Activated CD8-positive, alpha-beta T cell treated with anti-CD3 and anti-CD28 coated beads, Interleukin-2, amount 10 ng/mL, durations not matched to agents 7 days and 5 days (primary cell): ENCODE results near the gene UBR2. TPM values are rescaled to one million over a fixed set of nuclear protein-coding genes. Genes with fewer than 3 reads are reported as not detected.

Experiments
- ATAC-seq: fragments of 150-1000 bp; cut with Tn5 transposase; one replicate; pipeline ENCODE4 v1.10.0; 2021; ENCODE audit warnings: moderate library complexity
- CTCF ChIA-PET: fragments of 350-600 bp; sonication (Branson Sonifier 250); formaldehyde crosslinking; loops from one replicate; lab custom pipeline; 2021; ENCODE audit warnings: antibody characterized with exemption; lab: Charles Lee
- POLR2A ChIA-PET: fragments of 350-600 bp; sonication (Branson Sonifier 250); formaldehyde crosslinking; loops from one replicate; lab custom pipeline; 2021; ENCODE audit warnings: antibody characterized with exemption; lab: Charles Lee
- DNase-seq: peaks from one replicate; pipeline ENCODE4 v3.0.0-alpha.2; 2020
- H3K27ac Mint-ChIP-seq: one replicate; pipeline ENCODE4 v1.8.0; 2021; ENCODE audit warnings: mild to moderate bottlenecking, mixed read lengths
- H3K27me3 Mint-ChIP-seq: one replicate; pipeline ENCODE4 v1.8.0; 2021; ENCODE audit warnings: low read depth, mixed read lengths
- H3K36me3 Mint-ChIP-seq: one replicate; pipeline ENCODE4 v1.8.0; 2021; ENCODE audit warnings: low read depth, mixed read lengths
- H3K4me1 Mint-ChIP-seq: one replicate; pipeline ENCODE4 v1.8.0; 2021; ENCODE audit warnings: low read depth, mixed read lengths
- H3K4me3 Mint-ChIP-seq: one replicate; pipeline ENCODE4 v1.8.0; 2021; ENCODE audit warnings: mild to moderate bottlenecking, mixed read lengths
- H3K9me3 Mint-ChIP-seq: one replicate; pipeline ENCODE4 v1.8.0; 2022; ENCODE audit warnings: mixed read lengths; ENCODE audit not compliant: insufficient read depth
- total RNA-seq, 2 experiments: library from RNA; stranded (reverse); gene quantifications; one replicate each; pipeline ENCODE4 v1.2.3, GENCODE V29; 2021

UBR2 gene
- 10 to 100 TPM; 23.6 to 24.8 TPM for total RNA-seq

GRCh38 chr6:42563697-42564505 lies at the start of gene UBR2:
Gene UBR2, plus strand, starts transcription at chr6:42564029. Its CDS starts 291 bp downstream, at chr6:42564320.
- POLR2A ChIA-PET = interaction anchor here (0.5 to 2.0 kb wide), 10 partner anchors 8 to 779 kb away, joined by 3 to 11 read pairs (median 4); partner anchors contain the start of genes RPL7L1, TBCC and TRERF1
- Mint-ChIP-seq H3K27ac (peak within 1 kb of the TSS; percentile 91), H3K36me3 (peaks cover 24% of the 10 kb centered on the region), H3K4me3 (peak within 1 kb of the TSS; percentile 96), H3K9me3 (no peaks in the 10 kb centered on the region), H3K27me3 (peaks cover 3% of the 10 kb centered on the region), H3K4me1 (peaks cover 34% of the 10 kb centered on the region)
- DNase-seq (peak; percentile 97), ATAC-seq (peak; percentile 96)
- CTCF ChIA-PET = interaction anchor here (0.9 to 11.6 kb wide), 22 partner anchors 8 to 776 kb away, joined by 3 to 109 read pairs (median 3); partner anchors contain the start of genes TBCC and TOMM6

GRCh38 chr6:42514745-42515144 lies 49.1 kb upstream of the UBR2 start:
- ATAC-seq = no peak
- ChIA-PET CTCF (no interaction called here), POLR2A (no interaction called here)

GRCh38 chr6:42519779-42520178 lies 44.0 kb upstream of the UBR2 start:
- Mint-ChIP-seq H3K4me1 (no peaks in the 10 kb centered on the region), H3K27me3 (no peaks in the 10 kb centered on the region), H3K4me3 (no peak overlapping the region), H3K9me3 (peaks cover 4% of the 10 kb centered on the region), H3K36me3 (no peaks in the 10 kb centered on the region), H3K27ac (no peak overlapping the region)
- CTCF ChIA-PET = interaction anchor here (3.9 kb wide), 1 partner anchor 28 kb away, joined by 19 read pairs; no protein-coding TSS in a partner anchor
- DNase-seq (no peak), ATAC-seq (no peak)
- POLR2A ChIA-PET = no interaction called here

More at GRCh38 chr6:42514745-42515144, 49.1 kb upstream of the UBR2 start:
- Mint-ChIP-seq H3K36me3 (no peaks in the 10 kb centered on the region), H3K27ac (no peak overlapping the region), H3K4me3 (no peak overlapping the region), H3K9me3 (no peaks in the 10 kb centered on the region), H3K27me3 (peaks cover 3% of the 10 kb centered on the region), H3K4me1 (no peaks in the 10 kb centered on the region)
- DNase-seq = no peak

GRCh38 chr6:42520786-42521607 lies 42.8 kb upstream of the UBR2 start:
- Mint-ChIP-seq H3K27ac (no peak overlapping the region), H3K36me3 (no peaks in the 10 kb centered on the region), H3K9me3 (peaks cover 4% of the 10 kb centered on the region), H3K4me1 (no peaks in the 10 kb centered on the region), H3K27me3 (no peaks in the 10 kb centered on the region), H3K4me3 (no peak overlapping the region)
- DNase-seq (no peak), ATAC-seq (no peak)
- ChIA-PET CTCF (interaction anchor here (1.7 to 3.9 kb wide), 3 partner anchors 11 to 27 kb away, joined by 6 to 19 read pairs (median 10); no protein-coding TSS in a partner anchor), POLR2A (no interaction called here)

GRCh38 chr6:42522036-42522435 lies 41.8 kb upstream of the UBR2 start:
- Mint-ChIP-seq H3K9me3 (peaks cover 4% of the 10 kb centered on the region), H3K4me3 (no peak overlapping the region), H3K27ac (no peak overlapping the region), H3K27me3 (no peaks in the 10 kb centered on the region), H3K4me1 (no peaks in the 10 kb centered on the region), H3K36me3 (no peaks in the 10 kb centered on the region)
- CTCF ChIA-PET = interaction anchor here (1.7 to 2.2 kb wide), 2 partner anchors 10 to 26 kb away, joined by 6 to 10 read pairs; no protein-coding TSS in a partner anchor
- ATAC-seq (no peak), DNase-seq (no peak)
- POLR2A ChIA-PET = no interaction called here

GRCh38 chr6:42522942-42523814 lies 40.7 kb upstream of the UBR2 start:
- DNase-seq (no peak), ATAC-seq (no peak)
- H3K36me3 Mint-ChIP-seq = no peaks in the 10 kb centered on the region
- H3K4me3 Mint-ChIP-seq = no peak overlapping the region
- CTCF ChIA-PET = interaction anchor here (2.2 kb wide), 1 partner anchor 9 kb away, joined by 10 read pairs; no protein-coding TSS in a partner anchor
- H3K9me3 Mint-ChIP-seq = peaks cover 4% of the 10 kb centered on the region
- POLR2A ChIA-PET = no interaction called here
- no peak overlapping the region for H3K27ac Mint-ChIP-seq
- no peaks in the 10 kb centered on the region for H3K27me3 Mint-ChIP-seq
- no peaks in the 10 kb centered on the region for H3K4me1 Mint-ChIP-seq

- no peaks in the 10 kb centered on the region for H3K4me1 Mint-ChIP-seq
- DNase-seq (no peak), ATAC-seq (no peak)
- no peaks in the 10 kb centered on the region for H3K36me3 Mint-ChIP-seq
- ChIA-PET CTCF (no interaction called here), POLR2A (no interaction called here)
- no peak overlapping the region for H3K27ac Mint-ChIP-seq
- no peak overlapping the region for H3K4me3 Mint-ChIP-seq
- peaks cover under 1% of the 10 kb centered on the region for H3K9me3 Mint-ChIP-seq
- H3K27me3 Mint-ChIP-seq = no peaks in the 10 kb centered on the region
Observed at GRCh38 chr6:42525206-42525605, 38.6 kb upstream of the UBR2 start.

GRCh38 chr6:42526616-42527015 lies 37.2 kb upstream of the UBR2 start:
- Mint-ChIP-seq H3K4me3 (no peak overlapping the region), H3K9me3 (no peaks in the 10 kb centered on the region), H3K4me1 (no peaks in the 10 kb centered on the region), H3K27ac (no peak overlapping the region), H3K36me3 (no peaks in the 10 kb centered on the region), H3K27me3 (peaks cover 6% of the 10 kb centered on the region)
- ATAC-seq = no peak
- ChIA-PET POLR2A (interaction anchor here (0.6 kb wide), 1 partner anchor 1982 kb away, joined by 3 read pairs; no protein-coding TSS in a partner anchor), CTCF (no interaction called here)
- no peak for DNase-seq

- CTCF ChIA-PET = no interaction called here
- Mint-ChIP-seq H3K36me3 (no peaks in the 10 kb centered on the region), H3K4me3 (no peak overlapping the region), H3K4me1 (no peaks in the 10 kb centered on the region), H3K27ac (no peak overlapping the region), H3K27me3 (peaks cover 6% of the 10 kb centered on the region), H3K9me3 (no peaks in the 10 kb centered on the region)
- no peak for DNase-seq
- POLR2A ChIA-PET = interaction anchor here (0.6 kb wide), 2 partner anchors 95 to 1982 kb away, joined by 3 read pairs; no protein-coding TSS in a partner anchor
- no peak for ATAC-seq
Observed at GRCh38 chr6:42527204-42527603, 36.6 kb upstream of the UBR2 start.

GRCh38 chr6:42530296-42530695 lies 33.5 kb upstream of the UBR2 start:
- Mint-ChIP-seq H3K27me3 (peaks cover 6% of the 10 kb centered on the region), H3K4me3 (no peak overlapping the region), H3K27ac (no peak overlapping the region), H3K4me1 (no peaks in the 10 kb centered on the region), H3K9me3 (no peaks in the 10 kb centered on the region), H3K36me3 (no peaks in the 10 kb centered on the region)
- ChIA-PET CTCF (interaction anchor here (1.6 to 2.6 kb wide), 2 partner anchors 17 to 250 kb away, joined by 4 to 8 read pairs; no protein-coding TSS in a partner anchor), POLR2A (no interaction called here)
- DNase-seq (no peak), ATAC-seq (no peak)

- ChIA-PET CTCF (interaction anchor here (0.6 to 9.0 kb wide), 12 partner anchors 17 to 525 kb away, joined by 3 to 94 read pairs (median 4); no protein-coding TSS in a partner anchor), POLR2A (no interaction called here)
- Mint-ChIP-seq H3K27ac (no peak overlapping the region), H3K9me3 (no peaks in the 10 kb centered on the region), H3K4me1 (no peaks in the 10 kb centered on the region), H3K36me3 (no peaks in the 10 kb centered on the region), H3K27me3 (peaks cover 6% of the 10 kb centered on the region), H3K4me3 (no peak overlapping the region)
- ATAC-seq (no peak), DNase-seq (no peak)
Observed at GRCh38 chr6:42530751-42531150, 33.1 kb upstream of the UBR2 start.
